IMR-90 (cell line): ENCODE measurements around the gene CPNE4. TPM values are rescaled to one million over a fixed set of nuclear protein-coding genes. Genes with fewer than 3 reads are reported as not detected.

ENCODE experiments used
- microRNA-seq, 2 experiments: library from miRNA; stranded (forward) in 1 of 2; unstranded in 1 of 2; fragments of 10-50 nt in 1 of 2; fragments of <30 nt in 1 of 2; gene quantifications in 1 of 2; microRNA quantifications in 1 of 2; one replicate each; pipeline versions ENCODE3 to v1.1.0; 2013 to 2020; ENCODE audit not compliant: insufficient read depth in 1 of 2, insufficient read length in 1 of 2, unreplicated experiment in 1 of 2
- polyA plus RNA-seq, 3 experiments: library from polyadenylated mRNA; depleted of rRNA; stranded (reverse); fragments of >200 nt; gene quantifications; 2 replicates each; pipeline ENCODE4 v1.2.3, GENCODE V29; 2012; ENCODE audit warnings: low replicate concordance in 1 of 3
- small RNA-seq, 5 experiments: library from RNA; depleted of rRNA; stranded (forward); fragments of <200 nt; gene quantifications; one replicate each; pipeline ENCODE3, GENCODE V24; 2012
- total RNA-seq: library from RNA; depleted of rRNA; stranded (reverse); fragments of >200 nt; gene quantifications from 2 replicates; pipeline ENCODE4 v1.2.3, GENCODE V29; 2012

The CPNE4 gene
- total and polyA plus RNA-seq, 2 of the 4 experiments (the other 2 are of a cell fraction) = not detected

Small RNAs within 50 kb of the gene (microRNA-seq; reads per million reads assigned to microRNA genes)
- gene AC107027.2 (ENCODE audit: insufficient read depth, insufficient read length) (not detected), gene MIR5704 (ENCODE audit: insufficient read depth in 1 of 2, insufficient read length in 1 of 2, unreplicated experiment in 1 of 2) (0 reads per million in 2 experiments)

Small RNAs within 50 kb of the gene (small RNA-seq; reads per million reads assigned to genes)
- gene AC107027.2 = 0 reads per million in 5 experiments
- 0 reads per million in 5 experiments for gene MIR5704
